Esophagus squamous epithelium (tissue), 4 donors: ENCODE data around the gene RNLS.

Source experiments
- POLR2A ChIP-seq, 4 donors: fragments of 450-650 bp; IDR thresholded peaks; one replicate each; pipeline ENCODE4 v1.6.1; 2017; ENCODE audit warnings: antibody characterized with exemption in 4 of 4, mild to moderate bottlenecking in 4 of 4, moderate library complexity in 3 of 4
- TF ChIP-seq, protein P1 (sequence below), 6 experiments: fragments of 450-650 bp in 4 of 6; fragments of 200-600 bp in 2 of 6; sonication (generic) in 2 of 6; IDR thresholded peaks; one replicate each; pipeline ENCODE4 v1.5.1; 2016 to 2019; ENCODE audit warnings: antibody characterized with exemption in 6 of 6, mild to moderate bottlenecking in 4 of 6, moderate library complexity in 4 of 6

DNA sequence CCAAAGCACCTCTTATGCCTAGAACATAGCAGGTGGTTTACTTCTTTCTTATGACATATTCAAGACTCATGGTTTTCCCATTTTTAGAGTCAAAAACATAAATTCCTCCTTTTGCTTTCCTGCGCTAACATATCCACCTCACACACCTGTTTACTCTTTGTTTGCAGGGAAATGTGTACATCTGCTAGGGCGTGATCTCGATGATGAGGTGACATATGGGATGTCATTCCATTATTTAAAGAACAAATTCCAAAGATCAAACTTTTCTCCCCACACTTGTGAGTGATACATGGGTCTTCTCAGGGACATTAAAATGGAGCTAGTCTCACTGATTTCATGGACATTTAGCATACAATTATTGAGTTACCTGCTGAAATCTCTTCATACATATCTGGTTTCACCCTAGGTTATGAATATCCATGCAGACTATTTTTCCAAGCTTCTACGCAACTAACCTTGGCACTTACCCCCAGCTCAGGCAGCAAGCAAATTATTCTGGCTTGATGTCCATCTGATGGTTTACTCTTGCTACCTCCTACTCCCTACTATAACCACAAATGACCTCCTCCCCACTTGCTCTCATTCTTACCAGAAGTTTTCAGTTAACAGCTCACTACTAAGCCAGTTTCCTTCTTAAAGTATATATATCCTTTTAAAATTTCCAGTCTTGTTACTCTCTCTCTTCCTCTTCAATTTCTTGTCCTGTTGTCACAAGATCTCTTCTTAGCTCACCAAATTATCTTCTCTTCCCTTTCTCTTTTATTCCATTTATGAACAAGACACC lies 208.5 kb downstream of the RNLS start:
- no peak for TF ChIP-seq POLR2A (IDR thresholded peaks at IDR 0.05)
- TF ChIP-seq, protein P1, sequence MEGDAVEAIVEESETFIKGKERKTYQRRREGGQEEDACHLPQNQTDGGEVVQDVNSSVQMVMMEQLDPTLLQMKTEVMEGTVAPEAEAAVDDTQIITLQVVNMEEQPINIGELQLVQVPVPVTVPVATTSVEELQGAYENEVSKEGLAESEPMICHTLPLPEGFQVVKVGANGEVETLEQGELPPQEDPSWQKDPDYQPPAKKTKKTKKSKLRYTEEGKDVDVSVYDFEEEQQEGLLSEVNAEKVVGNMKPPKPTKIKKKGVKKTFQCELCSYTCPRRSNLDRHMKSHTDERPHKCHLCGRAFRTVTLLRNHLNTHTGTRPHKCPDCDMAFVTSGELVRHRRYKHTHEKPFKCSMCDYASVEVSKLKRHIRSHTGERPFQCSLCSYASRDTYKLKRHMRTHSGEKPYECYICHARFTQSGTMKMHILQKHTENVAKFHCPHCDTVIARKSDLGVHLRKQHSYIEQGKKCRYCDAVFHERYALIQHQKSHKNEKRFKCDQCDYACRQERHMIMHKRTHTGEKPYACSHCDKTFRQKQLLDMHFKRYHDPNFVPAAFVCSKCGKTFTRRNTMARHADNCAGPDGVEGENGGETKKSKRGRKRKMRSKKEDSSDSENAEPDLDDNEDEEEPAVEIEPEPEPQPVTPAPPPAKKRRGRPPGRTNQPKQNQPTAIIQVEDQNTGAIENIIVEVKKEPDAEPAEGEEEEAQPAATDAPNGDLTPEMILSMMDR (IDR thresholded peaks at IDR 0.05), result no peak
